NCI-H1417 treated with DMSO at 0.1 percent for 48 hours (cell line): ENCODE data around the gene SPATA3.

Experiments used
- DNase-seq: peaks from one replicate; lab custom pipeline; 2025; lab: John Stamatoyannopoulos, UW

SPATA3 gene

GRCh38 chr2:230968921-230969658 lies 26.8 kb upstream of the SPATA3 start:
- no peak for DNase-seq

GRCh38 chr2:230969659-230970015 lies 26.3 kb upstream of the SPATA3 start:
- no peak for DNase-seq

GRCh38 chr2:230972046-230972445 lies 23.9 kb upstream of the SPATA3 start:
- DNase-seq = no peak

GRCh38 chr2:230974096-230974913 lies 21.6 kb upstream of the SPATA3 start:
- DNase-seq = no peak

GRCh38 chr2:230975927-230976326 lies 20.0 kb upstream of the SPATA3 start:
- no peak for DNase-seq

GRCh38 chr2:230976671-230977171 lies 19.2 kb upstream of the SPATA3 start:
- no peak for DNase-seq

- no peak for DNase-seq
These were observed 15.5 kb upstream of the SPATA3 start for GRCh38 chr2:230980468-230980867.

- DNase-seq = no peak
These were observed 14.2 kb upstream of the SPATA3 start for GRCh38 chr2:230981704-230982103.

- no peak for DNase-seq
These were observed 13.8 kb upstream of the SPATA3 start for GRCh38 chr2:230982126-230982525.

- no peak for DNase-seq
These were observed 13.4 kb upstream of the SPATA3 start for GRCh38 chr2:230982528-230982927.

GRCh38 chr2:230983566-230983965 lies 12.4 kb upstream of the SPATA3 start:
- no peak for DNase-seq

GRCh38 chr2:230984393-230985220 lies 11.3 kb upstream of the SPATA3 start:
- no peak for DNase-seq

- DNase-seq = no peak
These were observed 10.2 kb upstream of the SPATA3 start for GRCh38 chr2:230985519-230986231.

- DNase-seq = no peak
These were observed 9.3 kb upstream of the SPATA3 start for GRCh38 chr2:230986520-230987136.

- peak; percentile 34 for DNase-seq
These were observed 8.5 kb upstream of the SPATA3 start for GRCh38 chr2:230987137-230988020.

GRCh38 chr2:230989731-230990130 lies 6.2 kb upstream of the SPATA3 start:
- no peak for DNase-seq

- no peak for DNase-seq
These were observed 5.6 kb upstream of the SPATA3 start for GRCh38 chr2:230990131-230990898.

- no peak for DNase-seq
These were observed 5.1 kb upstream of the SPATA3 start for GRCh38 chr2:230990899-230991150.

- DNase-seq = no peak
These were observed 4.3 kb upstream of the SPATA3 start for GRCh38 chr2:230991598-230991997.

- no peak for DNase-seq
These were observed 740 bp downstream of the SPATA3 start for GRCh38 chr2:230996661-230997060.
